Fibroblast of lung (primary cell): ENCODE results near the gene CCL19. TPM values are rescaled to one million over a fixed set of nuclear protein-coding genes. Genes with fewer than 3 reads are reported as not detected.

Source experiments
- DNase-seq, 2 donors: peaks; one replicate each; pipeline versions ENCODE4 v3.0.0 to v3.0.0-alpha.2; 2010; ENCODE audit warnings: low read depth in 2 of 2
- H2AFZ ChIP-seq: 2 replicates; pipeline ENCODE4 v1.5.1; 2012; ENCODE audit warnings: low read length, control low read depth, inconsistent platforms
- H3K27ac ChIP-seq: 2 replicates; pipeline ENCODE4 v1.5.1; 2011; ENCODE audit warnings: low read length, control low read depth; ENCODE audit not compliant: insufficient read depth
- H3K27me3 ChIP-seq: 2 replicates; pipeline ENCODE4 v1.5.1; 2011; ENCODE audit warnings: mild to moderate bottlenecking, low read length; ENCODE audit not compliant: control insufficient read depth, insufficient read depth
- H3K36me3 ChIP-seq: 2 replicates; pipeline ENCODE4 v1.5.1; 2011; ENCODE audit warnings: low read length; ENCODE audit not compliant: control insufficient read depth, insufficient read depth
- H3K4me1 ChIP-seq: 2 replicates; pipeline ENCODE4 v1.5.1; 2011; ENCODE audit warnings: low read length; ENCODE audit not compliant: control insufficient read depth, insufficient read depth; ENCODE audit errors: extremely low read depth
- H3K4me2 ChIP-seq: 2 replicates; pipeline ENCODE4 v1.5.1; 2011; ENCODE audit warnings: low read length, control low read depth; ENCODE audit not compliant: insufficient read depth; ENCODE audit errors: extremely low read depth
- H3K4me3 ChIP-seq, 4 experiments: fragments of 200-600 bp in 1 of 4; sonication (generic) in 1 of 4; replicated peaks in 1 of 4; 2 replicates each; pipeline ENCODE4 v1.5.1; 2011 to 2016; ENCODE audit warnings: low read length in 4 of 4, low read depth in 3 of 4, mild to moderate bottlenecking in 3 of 4, control low read depth in 2 of 4, inconsistent platforms in 1 of 4, mixed read lengths in 1 of 4; ENCODE audit not compliant: insufficient read depth in 1 of 4; ENCODE audit errors: control extremely low read depth in 1 of 4
- H3K79me2 ChIP-seq: 2 replicates; pipeline ENCODE4 v1.5.1; 2012; ENCODE audit warnings: mild to moderate bottlenecking, low read length, inconsistent platforms; ENCODE audit not compliant: control insufficient read depth, insufficient read depth
- H3K9ac ChIP-seq: 2 replicates; pipeline ENCODE4 v1.5.1; 2011; ENCODE audit warnings: mild to moderate bottlenecking, low read length, control low read depth; ENCODE audit not compliant: insufficient read depth
- H3K9me3 ChIP-seq: 2 replicates; pipeline ENCODE4 v1.5.1; 2012; ENCODE audit warnings: low read depth, low read length; ENCODE audit not compliant: control insufficient read depth, insufficient read depth
- H4K20me1 ChIP-seq: 2 replicates; pipeline ENCODE4 v1.5.1; 2011; ENCODE audit warnings: low read length; ENCODE audit not compliant: control insufficient read depth, insufficient read depth; ENCODE audit errors: extremely low read depth
- EZH2 ChIP-seq: IDR thresholded peaks from 2 replicates; pipeline ENCODE4 v1.5.1; 2012; ENCODE audit warnings: low read length, control low read depth, mild to moderate bottlenecking; ENCODE audit errors: missing control alignments
- polyA plus RNA-seq, 2 donors: library from polyadenylated mRNA; depleted of rRNA in 1 of 2; stranded (reverse) in 1 of 2; unstranded in 1 of 2; fragments of >200 nt; gene quantifications; 2 replicates each; pipeline ENCODE4 v1.2.1, GENCODE V29; 2011 to 2012; ENCODE audit warnings: missing spikeins in 1 of 2
- total RNA-seq: library from RNA; depleted of rRNA; stranded (reverse); fragments of >200 nt; gene quantifications from 2 replicates; pipeline ENCODE4 v1.2.1, GENCODE V29; 2014
- TF ChIP-seq, protein P1 (sequence below), 2 donors: IDR thresholded peaks in 1 of 2; conservative IDR thresholded peaks in 1 of 2; 1 replicate in 1 of 2; 2 replicates in 1 of 2; pipeline ENCODE4 v1.5.1; 2011 to 2012; ENCODE audit warnings: low read length in 2 of 2, control low read depth in 1 of 2, inconsistent platforms in 1 of 2, low read depth in 1 of 2, mild to moderate bottlenecking in 1 of 2

CCL19 gene
- total and polyA plus RNA-seq, 2 donors (not counting 1 experiment from before 2014, with no cell fraction given) = not detected

GRCh38 chr9:34688329-34689115 lies 2.6 kb downstream of the CCL19 start:
- Histone ChIP-seq H4K20me1 (no peaks in the 10 kb centered on the region), H3K4me3 (no peak overlapping the region), H3K9ac (no peak overlapping the region), H2AFZ (no peak overlapping the region), H3K79me2 (no peaks in the 10 kb centered on the region), H3K4me2 (no peak overlapping the region), H3K27ac (no peak overlapping the region), H3K4me1 (no peaks in the 10 kb centered on the region), H3K27me3 (no peaks in the 10 kb centered on the region), H3K36me3 (no peaks in the 10 kb centered on the region), H3K9me3 (no peaks in the 10 kb centered on the region)
- TF ChIP-seq, protein P1, sequence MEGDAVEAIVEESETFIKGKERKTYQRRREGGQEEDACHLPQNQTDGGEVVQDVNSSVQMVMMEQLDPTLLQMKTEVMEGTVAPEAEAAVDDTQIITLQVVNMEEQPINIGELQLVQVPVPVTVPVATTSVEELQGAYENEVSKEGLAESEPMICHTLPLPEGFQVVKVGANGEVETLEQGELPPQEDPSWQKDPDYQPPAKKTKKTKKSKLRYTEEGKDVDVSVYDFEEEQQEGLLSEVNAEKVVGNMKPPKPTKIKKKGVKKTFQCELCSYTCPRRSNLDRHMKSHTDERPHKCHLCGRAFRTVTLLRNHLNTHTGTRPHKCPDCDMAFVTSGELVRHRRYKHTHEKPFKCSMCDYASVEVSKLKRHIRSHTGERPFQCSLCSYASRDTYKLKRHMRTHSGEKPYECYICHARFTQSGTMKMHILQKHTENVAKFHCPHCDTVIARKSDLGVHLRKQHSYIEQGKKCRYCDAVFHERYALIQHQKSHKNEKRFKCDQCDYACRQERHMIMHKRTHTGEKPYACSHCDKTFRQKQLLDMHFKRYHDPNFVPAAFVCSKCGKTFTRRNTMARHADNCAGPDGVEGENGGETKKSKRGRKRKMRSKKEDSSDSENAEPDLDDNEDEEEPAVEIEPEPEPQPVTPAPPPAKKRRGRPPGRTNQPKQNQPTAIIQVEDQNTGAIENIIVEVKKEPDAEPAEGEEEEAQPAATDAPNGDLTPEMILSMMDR (conservative IDR thresholded peaks at IDR 0.05 in 1 of 2, IDR thresholded peaks at IDR 0.05 in 1 of 2; ENCODE audit: low read depth in 1 of 2, low read length in 2 of 2) = no peak
- no peak for TF ChIP-seq EZH2
- DNase-seq = no peak

- Histone ChIP-seq H3K79me2 (no peaks in the 10 kb centered on the region), H3K27ac (no peak overlapping the region), H3K27me3 (no peaks in the 10 kb centered on the region), H4K20me1 (no peaks in the 10 kb centered on the region), H3K4me1 (no peaks in the 10 kb centered on the region), H3K4me2 (no peak overlapping the region), H3K36me3 (no peaks in the 10 kb centered on the region), H2AFZ (no peak overlapping the region), H3K9ac (no peak overlapping the region), H3K4me3 (no peak overlapping the region), H3K9me3 (no peaks in the 10 kb centered on the region)
- no peak for DNase-seq
- TF ChIP-seq, protein P1 (conservative IDR thresholded peaks at IDR 0.05 in 1 of 2, IDR thresholded peaks at IDR 0.05 in 1 of 2; ENCODE audit: low read depth in 1 of 2, low read length in 2 of 2) = no peak
- TF ChIP-seq EZH2 = no peak
Measured at GRCh38 chr9:34687276-34688030, 3.6 kb downstream of the CCL19 start.

DNA sequence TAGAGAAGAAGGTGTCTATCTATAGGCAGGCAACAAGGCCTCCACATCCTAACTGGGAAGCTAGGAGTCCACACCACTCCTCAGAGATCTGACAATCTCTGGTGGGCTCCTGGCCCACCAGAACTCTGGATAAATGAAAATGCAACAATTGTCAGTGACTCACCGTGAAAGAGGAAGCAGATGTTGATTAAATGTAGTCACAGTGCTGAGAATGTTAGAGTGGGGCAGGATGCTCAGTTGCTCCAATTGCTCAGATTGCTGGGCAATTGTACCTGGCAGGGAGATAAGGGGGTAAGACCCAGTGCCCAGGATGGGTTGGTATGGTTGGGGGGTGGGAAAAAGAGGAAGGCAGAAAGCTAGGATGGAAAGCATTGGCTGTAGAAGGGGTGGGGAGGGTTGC lies 4.3 kb downstream of the CCL19 start:
- Histone ChIP-seq H3K4me3 (no peak overlapping the region), H3K9me3 (no peaks in the 10 kb centered on the region)

More for the DNA sequence above, 4.3 kb downstream of the CCL19 start:
- no peak for TF ChIP-seq EZH2
- TF ChIP-seq, protein P1 (conservative IDR thresholded peaks at IDR 0.05 in 1 of 2, IDR thresholded peaks at IDR 0.05 in 1 of 2; ENCODE audit: low read depth in 1 of 2, low read length in 2 of 2) = no peak
- Histone ChIP-seq H2AFZ (no peak overlapping the region), H3K27ac (no peak overlapping the region), H3K27me3 (no peaks in the 10 kb centered on the region), H4K20me1 (no peaks in the 10 kb centered on the region), H3K79me2 (no peaks in the 10 kb centered on the region), H3K36me3 (no peaks in the 10 kb centered on the region), H3K4me2 (no peak overlapping the region), H3K4me1 (no peaks in the 10 kb centered on the region), H3K9ac (no peak overlapping the region)
- no peak for DNase-seq
